ENCODE data around the gene TTC28.

The TTC28 gene

DNA sequence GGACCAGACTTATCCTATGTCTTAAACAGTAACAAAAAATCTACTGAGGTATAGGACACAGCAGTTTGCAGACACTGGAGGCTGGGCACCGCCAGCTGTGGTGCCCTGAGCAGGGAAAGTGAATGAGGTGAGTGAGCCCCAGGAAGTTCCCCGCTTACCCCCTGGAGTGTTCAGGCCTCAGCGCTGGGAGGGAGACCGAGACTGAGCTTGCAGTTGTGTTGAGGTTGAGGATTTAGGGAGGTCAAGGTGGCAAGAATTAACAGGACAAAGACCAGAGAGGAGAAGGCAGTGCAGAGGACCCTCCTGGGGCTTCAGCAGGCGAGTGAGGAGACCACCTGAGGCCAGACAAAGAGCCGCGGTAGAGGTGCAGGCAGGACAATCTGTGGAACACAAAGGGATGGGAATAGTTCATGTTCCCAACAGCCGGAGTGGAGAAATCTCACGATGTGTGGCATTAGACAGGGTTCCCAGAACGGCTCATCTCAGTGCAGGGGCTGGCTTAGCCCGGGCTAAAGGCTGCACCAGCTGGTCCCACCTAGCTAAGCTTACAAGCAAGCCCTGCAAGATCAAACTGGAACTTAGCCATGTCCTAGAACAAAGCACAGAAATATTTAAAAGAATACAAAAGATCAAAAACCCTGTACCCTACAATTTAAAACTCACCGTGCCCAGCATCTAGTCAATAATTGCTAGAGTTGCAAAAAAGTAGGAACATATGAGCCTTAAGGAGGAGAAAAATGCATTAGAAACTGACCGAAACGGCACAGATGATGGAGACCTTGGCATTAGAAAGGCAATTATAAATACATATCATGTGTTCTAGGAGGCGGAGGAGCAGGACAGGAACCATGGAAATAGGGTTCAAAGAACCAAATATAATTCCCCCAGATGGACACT is 713.2 kb downstream of the TTC28 start:
- no peak for DNase-seq (ENCODE audit: low spot score)

GRCh38 chr22:27962268-27963044 is 717.2 kb downstream of the TTC28 start:
- DNase-seq (ENCODE audit: low spot score): peak; percentile 33

DNA sequence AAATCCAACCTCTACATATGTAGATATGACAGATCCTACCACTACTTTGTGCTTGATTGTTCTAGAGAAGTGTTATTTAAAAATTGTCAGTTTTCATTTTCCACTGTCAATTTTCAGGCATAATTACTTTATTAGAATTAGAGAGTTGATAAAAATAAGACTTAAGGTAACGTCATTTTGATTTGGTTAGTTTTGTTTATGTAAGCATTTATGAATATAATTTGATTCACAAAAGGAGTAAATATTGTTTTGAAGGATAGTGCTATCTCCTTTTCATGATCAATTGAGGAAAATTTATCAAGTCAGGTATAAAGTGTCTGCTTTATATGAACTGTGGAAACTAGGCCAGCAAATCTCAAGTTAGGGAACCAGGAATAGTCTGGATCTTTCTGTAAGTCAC is 718.0 kb downstream of the TTC28 start:
- DNase-seq (ENCODE audit: low spot score): no peak

DNA sequence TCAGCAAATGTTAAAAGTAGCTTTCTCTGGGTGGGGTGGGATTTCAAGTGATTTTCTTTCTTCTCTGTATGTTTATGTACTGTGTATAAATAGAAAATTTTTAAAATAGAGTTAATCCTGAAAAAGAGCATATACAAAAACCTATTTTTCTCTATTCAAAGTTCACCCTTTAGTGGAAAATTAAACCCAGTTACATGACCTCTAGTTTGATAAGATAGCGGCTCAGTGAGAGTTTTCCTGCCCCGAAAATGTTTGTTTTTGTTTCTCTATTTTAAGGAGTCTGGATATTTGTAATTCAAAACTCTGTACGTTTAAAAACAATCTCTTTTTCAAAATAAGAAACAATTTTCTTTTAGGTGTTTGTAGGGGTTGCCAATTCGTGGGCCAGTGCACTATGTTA is 718.5 kb downstream of the TTC28 start:
- no peak for DNase-seq (ENCODE audit: low spot score)

GRCh38 chr22:27959335-27960090 is 720.1 kb downstream of the TTC28 start:
- DNase-seq (ENCODE audit: low spot score): no peak

DNA sequence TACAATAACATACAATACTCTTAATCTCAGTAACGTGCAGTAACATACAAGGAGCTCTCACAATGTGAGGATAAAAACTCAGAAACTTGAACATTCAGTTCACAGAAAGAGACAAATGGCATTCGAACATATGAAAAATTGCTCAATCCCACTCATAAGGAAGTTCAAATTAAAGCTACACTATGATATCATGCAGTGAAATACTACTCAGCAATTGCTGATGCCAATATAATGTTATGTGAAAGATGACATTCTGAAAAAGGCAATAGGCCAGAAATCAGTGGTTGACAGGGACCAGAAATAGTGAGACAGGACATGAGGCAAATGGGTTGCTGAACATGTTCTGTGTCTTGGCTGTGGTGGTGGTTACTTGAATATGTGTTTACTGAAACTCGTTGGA is 726.9 kb downstream of the TTC28 start:
- DNase-seq (ENCODE audit: low spot score): no peak

- DNase-seq (ENCODE audit: low spot score): no peak
Measured at GRCh38 chr22:27952091-27952490, 727.5 kb downstream of the TTC28 start.

DNA sequence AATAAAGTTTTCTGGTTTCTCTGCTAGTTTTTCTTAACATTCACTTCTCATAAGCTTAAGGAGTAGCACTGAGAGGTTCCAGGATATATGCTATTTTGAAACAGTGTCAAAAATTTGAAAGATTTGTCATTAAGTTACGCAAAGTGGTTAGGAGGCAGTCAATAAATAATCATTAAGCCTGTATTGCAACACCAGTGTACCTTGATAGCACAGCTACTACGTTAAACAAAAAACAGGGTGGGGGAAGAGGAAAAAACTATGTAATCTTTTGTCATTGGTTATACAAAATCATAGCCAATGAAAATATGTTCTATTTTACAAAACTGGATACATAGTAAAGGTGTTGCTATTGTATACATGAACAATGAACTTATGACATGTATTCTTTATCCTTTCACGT is 730.2 kb downstream of the TTC28 start:
- no peak for DNase-seq (ENCODE audit: low spot score)

DNA sequence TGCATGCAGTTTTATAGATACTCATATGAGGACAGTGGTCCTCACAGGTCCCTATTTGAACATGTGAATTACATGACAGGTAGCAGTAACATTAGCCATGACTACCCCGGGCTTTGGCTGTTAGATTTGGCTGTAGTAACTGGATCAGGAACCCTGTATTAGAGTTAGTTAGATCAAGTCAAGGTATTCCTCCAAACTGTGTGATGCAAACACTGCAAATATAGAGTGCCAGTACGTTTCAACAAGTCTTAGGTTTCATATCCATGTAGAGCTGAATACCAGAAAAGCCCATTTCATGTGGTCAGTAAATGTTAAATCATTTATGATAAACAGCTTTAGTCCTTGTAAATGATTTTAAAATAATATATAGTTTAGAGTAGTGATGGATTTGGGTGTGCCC is 731.1 kb downstream of the TTC28 start:
- DNase-seq (ENCODE audit: low spot score): no peak

- DNase-seq (ENCODE audit: low spot score): no peak
Measured at GRCh38 chr22:27947448-27947847, 732.2 kb downstream of the TTC28 start.

GRCh38 chr22:27941143-27941542 is 738.5 kb downstream of the TTC28 start:
- DNase-seq (ENCODE audit: low spot score): no peak

DNA sequence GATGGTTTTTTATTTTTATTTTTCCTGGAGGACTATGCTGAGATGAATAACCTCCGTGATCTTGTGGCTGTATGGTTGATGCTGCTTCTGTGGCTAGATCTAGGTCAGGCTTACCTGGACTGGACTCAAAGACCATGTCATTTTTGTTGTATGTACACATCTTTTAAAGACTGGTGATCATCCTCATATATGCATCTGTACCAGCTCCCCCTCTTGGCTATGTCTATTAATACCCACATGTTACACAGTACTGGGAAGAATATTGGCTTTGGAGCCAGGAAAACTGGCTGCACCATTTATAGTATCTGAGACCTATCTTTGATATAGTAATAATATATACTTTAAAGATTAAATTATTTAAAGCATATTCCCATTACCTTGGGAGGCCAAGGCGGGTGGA is 742.2 kb downstream of the TTC28 start:
- DNase-seq (ENCODE audit: low spot score): no peak

DNA sequence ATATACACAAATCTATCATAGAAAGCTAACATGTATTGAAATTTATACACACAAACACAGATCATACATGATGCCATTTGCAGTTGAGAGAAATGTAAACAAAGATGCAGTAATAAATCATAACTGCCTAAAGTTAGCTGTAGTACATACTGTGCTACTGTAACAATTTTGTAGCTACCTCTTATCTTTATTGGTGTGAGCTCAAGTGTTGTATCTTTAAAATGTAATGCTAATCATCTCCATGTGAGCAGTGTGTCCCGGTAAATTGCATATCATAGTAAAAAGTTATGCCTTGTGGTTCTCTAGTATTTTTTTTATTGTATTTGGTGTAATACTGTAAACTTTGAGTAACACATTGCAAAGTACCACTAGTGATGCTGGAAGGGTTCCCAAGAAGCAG is 743.7 kb downstream of the TTC28 start:
- no peak for DNase-seq (ENCODE audit: low spot score)

DNA sequence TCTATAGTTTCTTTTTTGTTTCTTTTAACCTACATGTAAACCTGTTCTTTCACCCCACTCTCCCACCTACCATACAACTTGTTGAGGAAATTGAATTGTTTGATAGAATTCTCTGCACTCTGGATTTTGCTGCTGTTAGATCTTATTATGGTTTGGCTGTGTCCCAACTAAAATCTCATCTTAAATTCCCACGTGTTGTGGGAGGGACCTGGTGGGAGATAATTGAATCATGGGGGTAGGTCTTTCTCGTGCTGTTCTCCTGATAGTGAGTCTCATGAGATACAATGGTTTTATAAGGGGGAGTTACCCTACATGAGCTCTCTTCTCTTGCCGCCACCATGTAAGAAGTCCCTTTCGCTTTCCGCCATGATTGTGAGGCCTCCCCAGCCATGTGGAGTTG is 745.6 kb downstream of the TTC28 start:
- no peak for DNase-seq (ENCODE audit: low spot score)

- DNase-seq (ENCODE audit: low spot score): no peak
Measured at GRCh38 chr22:27933186-27933983, 746.3 kb downstream of the TTC28 start.

DNA sequence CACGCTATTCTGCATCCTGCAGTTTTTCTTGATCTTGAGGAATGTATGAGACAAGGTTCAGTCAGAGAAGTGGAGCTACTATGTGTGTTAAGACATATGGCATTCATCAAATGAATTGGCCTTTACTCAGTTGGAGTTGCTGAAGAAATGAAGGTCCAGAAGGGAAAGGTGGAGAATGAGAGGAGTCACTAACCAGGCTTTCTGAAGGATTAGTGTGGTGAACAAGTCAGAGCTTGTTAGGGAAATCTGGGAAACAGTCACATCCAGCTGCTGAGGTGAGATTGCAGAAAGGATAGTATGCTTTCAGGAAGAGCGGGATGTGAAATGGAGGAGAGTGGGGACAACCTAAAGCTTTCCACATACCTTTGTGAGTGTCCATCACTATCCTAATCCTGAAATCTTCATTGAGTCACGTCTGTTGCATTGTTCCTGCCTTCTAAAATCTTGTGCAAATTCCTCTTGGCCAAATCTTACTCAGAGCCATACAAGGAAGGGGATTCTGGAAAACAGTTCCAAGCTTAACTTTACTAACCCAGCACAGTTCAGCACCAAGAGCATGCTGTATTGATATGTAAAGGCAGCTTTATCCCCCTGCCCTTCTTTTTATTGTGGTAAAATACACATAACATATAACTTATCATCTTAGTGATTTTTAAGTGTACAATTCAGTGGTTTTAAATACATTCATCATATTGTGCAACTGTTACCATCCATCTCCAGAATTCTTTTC is 749.1 kb downstream of the TTC28 start:
- no peak for DNase-seq (ENCODE audit: low spot score)

Measured in pons (tissue), 1 donor.